Measurements from ENCODE around the gene ARHGAP18.

ARHGAP18 gene

GRCh38 chr6:129725341-129725740, 15.4 kb upstream of the ARHGAP18 start:
- no peak for DNase-seq (ENCODE audit: low read depth)

- DNase-seq (ENCODE audit: low read depth): no peak
These were observed 9.7 kb upstream of the ARHGAP18 start for GRCh38 chr6:129719692-129720091.

- no peak for DNase-seq (ENCODE audit: low read depth)
These were observed 7.3 kb upstream of the ARHGAP18 start for GRCh38 chr6:129717277-129717676.

- DNase-seq (ENCODE audit: low read depth): no peak
These were observed 3.9 kb upstream of the ARHGAP18 start for GRCh38 chr6:129713806-129714333.

DNA sequence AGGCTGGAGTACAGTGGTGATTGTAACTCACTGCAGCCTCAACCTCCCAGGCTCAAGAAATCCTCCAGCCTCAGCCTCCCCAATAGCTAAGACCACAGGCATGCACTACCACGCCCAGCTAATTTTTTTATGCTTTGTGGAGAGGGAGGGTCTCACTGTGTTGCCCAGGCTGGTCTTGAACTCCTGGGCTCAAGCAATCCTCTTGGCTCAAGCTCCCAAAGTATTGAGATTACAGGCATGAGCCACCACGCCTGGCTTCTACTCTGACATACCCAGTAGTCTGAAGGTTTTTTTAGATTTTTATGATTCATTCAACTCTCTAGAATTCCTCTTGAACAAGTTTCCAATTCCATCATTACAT, 1.3 kb upstream of the ARHGAP18 start:
- no peak for DNase-seq (ENCODE audit: low read depth)

DNA sequence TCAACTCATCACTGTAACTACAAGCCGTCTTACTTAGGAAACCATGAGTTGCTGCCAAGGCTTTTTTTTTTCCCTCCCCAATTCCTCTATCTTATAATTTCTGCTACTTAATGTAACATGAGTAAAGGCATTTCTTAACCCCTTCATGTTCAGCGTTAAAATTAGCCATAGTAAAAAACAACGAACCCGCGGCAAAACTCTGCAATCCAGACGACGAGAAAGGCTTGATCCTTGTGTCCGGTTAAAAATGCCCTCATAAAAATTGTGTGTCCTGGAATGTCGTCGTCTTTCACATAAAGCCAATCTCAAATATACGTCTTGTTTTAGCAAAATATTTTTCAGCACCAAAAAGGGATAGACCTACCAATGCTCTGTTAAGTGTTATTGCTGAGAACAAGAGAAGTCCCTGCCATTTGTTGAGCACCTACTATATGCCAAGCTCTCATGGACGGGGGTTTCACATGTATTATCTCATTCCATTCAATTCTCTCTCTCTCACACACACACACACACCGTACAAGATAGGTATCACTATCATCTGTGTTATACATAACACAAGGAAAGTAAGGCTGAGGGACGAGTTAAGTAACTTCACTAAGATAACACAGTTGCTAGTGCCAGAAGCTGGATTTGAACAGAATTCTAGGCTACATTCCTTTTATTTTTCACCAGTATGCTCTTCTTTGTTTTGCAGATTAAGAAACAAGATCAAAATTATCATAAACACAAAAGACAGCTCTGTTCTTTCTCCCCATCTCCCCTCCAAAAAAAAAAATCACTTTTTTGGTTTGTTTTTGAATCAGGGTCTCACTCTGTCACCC, 683 bp upstream of the ARHGAP18 start:
- no peak for DNase-seq (ENCODE audit: low read depth)

DNA sequence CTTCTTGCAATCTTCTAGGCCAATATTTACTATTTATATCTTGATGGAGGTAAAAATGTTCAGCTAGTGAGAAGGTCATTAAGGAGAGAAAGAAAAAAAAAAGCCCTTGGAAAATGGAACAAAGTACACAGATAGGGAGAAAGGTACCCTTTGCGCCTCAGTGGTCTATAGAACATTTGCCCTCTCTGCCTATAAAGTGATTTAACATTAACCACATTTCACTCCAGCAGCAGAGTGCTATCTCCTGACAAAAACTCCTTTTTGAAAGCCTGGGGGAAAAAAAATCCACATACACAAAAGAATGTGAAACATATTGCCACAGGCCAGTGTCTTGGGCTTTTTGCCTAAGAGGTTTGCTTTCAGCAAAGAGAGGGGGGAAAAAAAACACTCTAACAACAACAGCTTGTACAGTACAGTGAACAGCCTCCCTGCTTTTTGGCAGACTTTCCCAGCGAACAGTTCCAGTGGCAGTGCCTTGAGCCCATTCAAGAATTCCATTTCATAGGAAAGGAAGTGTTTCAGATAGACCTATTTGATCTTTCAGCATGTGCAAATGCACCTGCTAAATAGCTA, 695 bp downstream of the ARHGAP18 start:
- no peak for DNase-seq (ENCODE audit: low read depth)

DNA sequence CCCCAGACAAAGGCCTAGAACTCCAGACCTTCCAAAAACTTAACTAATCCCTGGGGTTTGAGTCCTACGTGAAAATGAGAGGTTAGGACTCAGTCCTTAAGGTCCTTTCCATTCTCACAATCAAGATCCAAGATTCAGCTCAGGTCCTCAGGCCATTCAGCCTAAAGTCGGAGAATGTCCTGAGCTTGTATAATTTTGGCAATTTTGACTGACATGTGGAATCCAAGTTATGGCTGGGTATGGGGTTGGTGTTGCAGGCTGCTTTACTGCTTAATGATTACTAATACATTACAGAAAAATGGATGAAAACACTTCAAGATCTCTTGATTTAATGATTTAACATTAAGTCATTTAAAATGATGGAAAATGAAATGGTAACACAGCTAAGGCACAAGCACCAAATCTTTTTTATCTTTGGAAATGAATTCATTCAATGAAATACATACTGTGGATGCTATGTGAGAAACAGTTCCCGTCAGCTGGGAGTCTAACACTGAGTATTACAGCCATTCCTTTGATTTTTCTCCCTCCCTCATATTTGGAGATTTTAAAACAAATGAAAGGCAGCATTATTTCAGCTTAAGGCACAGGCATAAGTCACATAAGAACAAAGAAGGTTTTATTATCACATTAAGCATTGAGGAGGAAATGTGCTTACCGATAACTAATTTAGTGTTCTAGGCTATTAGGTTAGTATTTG, 1.3 kb downstream of the ARHGAP18 start:
- DNase-seq (ENCODE audit: low read depth): no peak

GRCh38 chr6:129707882-129708495, 2.0 kb downstream of the ARHGAP18 start:
- no peak for DNase-seq (ENCODE audit: low read depth)

- no peak for DNase-seq (ENCODE audit: low read depth)
These were observed 2.9 kb downstream of the ARHGAP18 start for GRCh38 chr6:129707028-129707427.

DNA sequence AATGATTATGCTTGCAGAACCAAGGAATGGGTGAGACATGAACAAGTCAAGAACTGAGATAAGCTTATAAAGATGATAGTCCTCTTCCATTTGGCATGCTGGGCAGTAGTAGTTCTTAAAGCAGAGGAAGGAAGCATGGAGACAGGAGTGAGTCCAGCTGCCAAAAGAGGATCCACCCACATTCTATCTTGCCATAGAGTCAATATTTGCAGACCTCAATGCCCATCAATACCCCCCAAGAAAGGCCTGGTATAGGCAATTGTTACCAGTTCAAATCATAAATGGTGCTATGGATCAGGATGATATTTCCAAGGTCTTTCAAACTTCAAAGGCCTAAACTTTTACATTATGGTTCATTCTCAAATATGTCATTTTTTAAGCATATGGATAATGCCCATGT, 4.8 kb downstream of the ARHGAP18 start:
- DNase-seq (ENCODE audit: low read depth): no peak

DNA sequence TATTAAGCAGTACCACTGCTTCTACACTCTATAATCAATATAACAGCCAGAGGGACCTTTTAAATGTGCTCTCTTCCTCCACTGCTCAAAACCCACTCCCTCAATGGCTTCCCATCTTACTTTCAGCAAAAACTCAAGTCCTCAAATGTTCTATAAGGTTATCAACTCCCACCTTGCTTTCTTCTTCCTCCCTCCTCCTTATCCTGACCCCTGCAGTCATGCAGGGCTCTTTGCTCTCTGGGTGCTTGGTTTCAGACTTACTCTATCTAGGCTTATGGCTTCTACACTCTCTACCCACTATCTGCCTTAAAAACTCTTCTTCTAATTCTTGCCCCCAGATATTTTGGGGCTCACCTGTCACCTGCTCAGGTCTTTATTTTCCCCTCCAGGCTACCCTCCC, 5.3 kb downstream of the ARHGAP18 start:
- DNase-seq (ENCODE audit: low read depth): no peak

DNA sequence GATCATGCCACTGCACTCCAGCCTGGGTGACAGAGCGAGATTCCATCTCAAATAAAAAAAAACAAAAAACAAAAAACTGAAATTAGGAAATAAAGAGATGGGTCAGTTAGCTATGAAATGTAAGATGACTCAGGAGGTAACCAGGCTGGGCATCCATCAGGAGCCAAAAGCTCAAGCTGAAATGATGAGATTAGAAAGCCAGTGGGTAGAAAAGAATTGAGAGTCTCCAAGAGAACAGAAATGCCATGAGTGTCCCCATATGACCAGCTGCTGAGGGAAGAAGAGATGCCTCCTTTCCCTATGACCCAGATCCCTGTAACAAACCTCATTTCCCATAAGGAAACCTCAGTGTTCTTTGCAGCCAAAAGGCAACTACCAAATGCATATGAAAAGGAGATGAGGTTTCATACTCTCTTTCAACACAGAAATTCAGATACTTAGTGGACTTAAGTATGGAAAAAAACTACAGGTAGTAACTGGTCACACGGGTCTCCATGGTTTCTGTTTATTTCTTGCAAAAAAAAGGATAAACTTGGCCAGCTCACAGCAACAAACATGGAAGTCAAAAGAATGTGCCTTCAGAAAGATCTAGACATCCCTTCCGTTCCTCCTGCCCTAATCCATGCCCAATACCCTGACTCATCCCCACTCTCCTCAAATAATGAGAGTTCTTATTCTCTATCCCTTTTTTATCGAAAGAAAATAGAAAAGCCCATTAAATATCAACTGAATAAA, 8.1 kb downstream of the ARHGAP18 start:
- no peak for DNase-seq (ENCODE audit: low read depth)

DNA sequence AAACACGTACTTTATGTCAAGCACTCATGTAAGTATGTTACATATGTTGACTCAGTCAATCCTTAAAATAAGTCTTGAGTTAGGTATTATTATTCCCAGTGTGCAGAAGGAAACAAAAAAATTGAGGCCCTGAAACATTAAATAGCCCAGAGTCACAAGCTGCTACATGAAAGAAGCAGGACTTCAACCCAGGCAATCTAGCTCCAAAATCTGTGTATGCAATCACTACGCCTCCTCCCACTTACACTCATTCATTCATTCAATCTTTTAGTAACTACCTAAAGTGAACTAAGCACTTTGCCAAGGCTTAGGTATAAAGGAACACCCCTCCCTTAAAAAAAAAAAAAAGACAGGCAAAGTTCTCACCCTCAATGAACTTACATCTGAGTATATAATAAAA, 9.3 kb downstream of the ARHGAP18 start:
- DNase-seq (ENCODE audit: low read depth): no peak

DNA sequence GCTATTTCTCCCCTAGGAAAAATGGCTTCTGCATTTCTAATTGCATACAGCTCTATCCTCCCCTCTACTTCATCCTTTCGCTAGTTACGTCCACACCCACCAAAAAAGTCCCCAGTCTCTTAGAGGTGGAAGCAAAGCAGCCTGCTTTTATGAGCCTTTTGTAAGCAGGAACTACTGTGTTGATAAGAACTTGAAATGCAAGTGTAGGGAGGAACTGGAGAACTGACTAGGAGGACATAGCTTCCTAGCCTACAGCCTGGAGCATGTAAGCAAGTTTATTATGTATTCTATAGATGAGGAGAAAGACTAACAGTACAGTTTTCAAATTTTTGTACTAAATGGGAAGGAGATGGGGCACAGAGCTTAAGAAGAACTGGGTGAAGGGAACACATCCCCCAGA, 10.3 kb downstream of the ARHGAP18 start:
- no peak for DNase-seq (ENCODE audit: low read depth)

GRCh38 chr6:129698430-129698829, 11.5 kb downstream of the ARHGAP18 start:
- no peak for DNase-seq (ENCODE audit: low read depth)

DNA sequence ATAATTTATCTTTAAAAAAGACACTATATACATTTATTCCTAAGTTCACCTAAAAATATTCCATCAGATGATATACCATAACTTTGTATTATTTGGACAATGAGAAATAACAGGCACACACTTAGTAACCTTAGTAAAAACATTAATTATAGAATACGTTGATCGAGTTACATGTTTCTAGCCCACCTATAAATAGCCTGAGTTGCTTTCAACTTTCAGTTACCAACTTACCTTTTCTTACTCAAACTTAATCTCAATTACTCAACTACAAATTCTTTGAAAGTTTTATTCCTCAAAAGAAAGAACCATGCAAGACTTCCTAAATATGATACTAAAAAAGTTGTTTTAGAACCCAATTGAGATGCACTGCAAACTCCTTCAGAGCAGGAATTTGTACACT, 12.2 kb downstream of the ARHGAP18 start:
- no peak for DNase-seq (ENCODE audit: low read depth)

- DNase-seq (ENCODE audit: low read depth): no peak
These were observed 13.1 kb downstream of the ARHGAP18 start for GRCh38 chr6:129696843-129697242.

GRCh38 chr6:129696028-129696418, 14.0 kb downstream of the ARHGAP18 start:
- no peak for DNase-seq (ENCODE audit: low read depth)

- no peak for DNase-seq (ENCODE audit: low read depth)
These were observed 14.5 kb downstream of the ARHGAP18 start for GRCh38 chr6:129695373-129696027.

- no peak for DNase-seq (ENCODE audit: low read depth)
These were observed 15.9 kb downstream of the ARHGAP18 start for GRCh38 chr6:129694036-129694435.

Measured in stimulated activated CD8-positive, alpha-beta memory T cell treated with anti-CD3 and anti-CD28 coated beads, Interleukin-15, amount 100 ng/mL, for 1 hour (primary cell).